HG03354 (cell line): ENCODE data around the gene TMEM121.

ENCODE experiments used
- ATAC-seq: cut with Tn5 transposase; IDR thresholded peaks from one replicate; pipeline ENCODE4 v1.9.1; 2021; ENCODE audit warnings: mild to moderate bottlenecking; ENCODE audit not compliant: unreplicated experiment, poor library complexity, severe bottlenecking

Gene TMEM121

GRCh38 chr14:105525861-105526775, at the start of gene TMEM121:
TMEM121 (plus strand) TSS chr14:105526583; CDS start chr14:105528835, 2,252 bp downstream.
- no peak for ATAC-seq

GRCh38 chr14:105476831-105477659, 49.3 kb upstream of the TMEM121 start:
- no peak for ATAC-seq

- ATAC-seq, result no peak
Observed at GRCh38 chr14:105477660-105478397, 48.6 kb upstream of the TMEM121 start.

GRCh38 chr14:105478398-105479251, 47.8 kb upstream of the TMEM121 start:
- ATAC-seq, result no peak

GRCh38 chr14:105479431-105480158, 46.8 kb upstream of the TMEM121 start:
- ATAC-seq, result no peak

GRCh38 chr14:105480199-105480746, 46.1 kb upstream of the TMEM121 start:
- ATAC-seq, result no peak

- no peak for ATAC-seq
Observed at GRCh38 chr14:105480807-105481801, 45.3 kb upstream of the TMEM121 start.

GRCh38 chr14:105481886-105482457, 44.4 kb upstream of the TMEM121 start:
- peak; percentile 71 for ATAC-seq

- no peak for ATAC-seq
Observed at GRCh38 chr14:105482486-105483110, 43.8 kb upstream of the TMEM121 start.

- no peak for ATAC-seq
Observed at GRCh38 chr14:105483300-105484068, 42.9 kb upstream of the TMEM121 start.

- ATAC-seq, result no peak
Observed at GRCh38 chr14:105484069-105484996, 42.0 kb upstream of the TMEM121 start.

- ATAC-seq, result no peak
Observed at GRCh38 chr14:105484997-105485393, 41.4 kb upstream of the TMEM121 start.

- ATAC-seq, result no peak
Observed at GRCh38 chr14:105485739-105486162, 40.6 kb upstream of the TMEM121 start.

- ATAC-seq, result no peak
Observed at GRCh38 chr14:105486163-105486973, 40.0 kb upstream of the TMEM121 start, which contains the start of gene CRIP1. CRIP1 (plus strand) TSS chr14:105486886; CDS start chr14:105487260, 374 bp downstream.
